ENCODE results near the gene TTBK1. TPM values are rescaled to one million over a fixed set of nuclear protein-coding genes. Genes with fewer than 3 reads are reported as not detected.
A peak's percentile ranks its signal among the peaks of the same experiment; 100 is the strongest.

The TTBK1 gene
- total RNA-seq, 2 donors from 2014 or later = 0.48 to 1.0 TPM

GRCh38 chr6:43275801-43276576 lies 32.7 kb downstream of the TTBK1 start:
- H3K4me1 ChIP-seq = peaks cover 18% of the 10 kb centered on the region

DNA sequence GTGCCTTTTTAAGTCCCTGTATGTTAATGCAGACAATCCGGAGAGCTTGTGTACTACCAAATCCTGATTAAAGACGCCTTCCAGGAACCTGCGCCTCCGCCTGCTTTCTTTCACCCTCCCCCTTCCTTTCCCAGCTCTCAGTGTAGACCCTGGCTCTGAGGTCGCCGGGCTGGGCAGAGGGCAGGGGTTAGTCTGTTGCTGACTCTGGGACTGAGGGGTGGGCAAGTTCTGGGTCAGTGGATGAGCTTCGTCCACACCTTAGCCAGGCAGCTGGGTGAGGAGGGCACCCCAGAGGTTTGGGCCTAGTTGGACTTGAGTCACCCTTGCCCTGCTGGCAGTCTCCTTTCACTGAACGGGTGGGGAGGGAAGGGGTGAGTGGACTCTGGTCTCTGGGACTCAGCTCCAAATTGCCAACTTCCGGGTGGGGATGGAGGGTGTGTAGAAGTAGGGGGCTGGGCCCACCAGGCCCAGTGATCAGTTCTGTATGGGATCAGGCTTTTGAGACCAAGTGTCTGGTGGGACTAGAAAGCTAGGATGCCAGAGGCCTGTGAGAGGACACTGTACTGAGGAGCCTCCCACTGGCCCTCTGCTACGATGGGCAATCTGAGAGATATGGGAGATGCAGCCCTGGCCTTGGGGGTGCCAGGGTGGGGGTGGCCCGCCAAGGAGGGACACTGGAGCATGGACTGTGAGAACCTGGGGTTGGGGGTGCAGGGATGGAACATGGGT lies 33.5 kb downstream of the TTBK1 start:
- H3K27me3 ChIP-seq = no peaks in the 10 kb centered on the region
- intact Hi-C loops (cut with DNase I) = no loop called here
- TF ChIP-seq, protein P1, sequence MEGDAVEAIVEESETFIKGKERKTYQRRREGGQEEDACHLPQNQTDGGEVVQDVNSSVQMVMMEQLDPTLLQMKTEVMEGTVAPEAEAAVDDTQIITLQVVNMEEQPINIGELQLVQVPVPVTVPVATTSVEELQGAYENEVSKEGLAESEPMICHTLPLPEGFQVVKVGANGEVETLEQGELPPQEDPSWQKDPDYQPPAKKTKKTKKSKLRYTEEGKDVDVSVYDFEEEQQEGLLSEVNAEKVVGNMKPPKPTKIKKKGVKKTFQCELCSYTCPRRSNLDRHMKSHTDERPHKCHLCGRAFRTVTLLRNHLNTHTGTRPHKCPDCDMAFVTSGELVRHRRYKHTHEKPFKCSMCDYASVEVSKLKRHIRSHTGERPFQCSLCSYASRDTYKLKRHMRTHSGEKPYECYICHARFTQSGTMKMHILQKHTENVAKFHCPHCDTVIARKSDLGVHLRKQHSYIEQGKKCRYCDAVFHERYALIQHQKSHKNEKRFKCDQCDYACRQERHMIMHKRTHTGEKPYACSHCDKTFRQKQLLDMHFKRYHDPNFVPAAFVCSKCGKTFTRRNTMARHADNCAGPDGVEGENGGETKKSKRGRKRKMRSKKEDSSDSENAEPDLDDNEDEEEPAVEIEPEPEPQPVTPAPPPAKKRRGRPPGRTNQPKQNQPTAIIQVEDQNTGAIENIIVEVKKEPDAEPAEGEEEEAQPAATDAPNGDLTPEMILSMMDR (IDR thresholded peaks at IDR 0.05) = no peak
- H3K4me3 ChIP-seq = peak overlapping the region; percentile 36
- H3K27ac ChIP-seq = peak overlapping the region; percentile 88
- DNase-seq = peak; percentile 86
- H3K36me3 ChIP-seq = no peaks in the 10 kb centered on the region
- no peaks in the 10 kb centered on the region for H3K9me3 ChIP-seq
- peak overlapping the region; percentile 62 to 75 for H3K9ac ChIP-seq (ENCODE audit: low read depth in 2 of 2, low read length in 2 of 2)
- H3K4me1 ChIP-seq = peaks cover 18% of the 10 kb centered on the region

More at GRCh38 chr6:43275801-43276576, 32.7 kb downstream of the TTBK1 start:
- Histone ChIP-seq H3K9me3 (no peaks in the 10 kb centered on the region), H3K27me3 (no peaks in the 10 kb centered on the region), H3K36me3 (no peaks in the 10 kb centered on the region), H3K4me3 (peak overlapping the region; percentile 36), H3K27ac (peak overlapping the region; percentile 88), H3K9ac (ENCODE audit: low read depth in 2 of 2, low read length in 2 of 2) (peak overlapping the region; percentile 62 to 75)
- DNase-seq = no peak
- intact Hi-C loops (cut with DNase I) = no loop called here
- TF ChIP-seq, protein P1 (IDR thresholded peaks at IDR 0.05) = no peak

DNA sequence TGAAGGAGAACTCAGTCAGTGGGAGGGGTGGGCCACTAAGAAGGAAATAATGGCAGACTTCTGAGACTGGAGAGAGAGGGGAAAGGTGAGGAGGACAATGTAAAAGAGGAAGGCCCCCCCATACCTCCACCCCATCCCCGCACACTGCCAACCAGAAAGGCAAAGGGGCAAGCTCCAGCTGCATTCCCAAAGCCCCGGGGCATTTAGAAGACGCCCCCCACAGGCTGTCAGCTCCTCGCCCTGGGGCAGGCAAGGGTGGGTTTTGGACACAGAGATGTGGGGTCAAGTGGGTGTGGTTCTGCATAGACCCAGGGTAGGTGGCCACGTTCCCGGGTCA lies 34.0 kb downstream of the TTBK1 start:
- no peaks in the 10 kb centered on the region for H3K36me3 ChIP-seq
- peaks cover 18% of the 10 kb centered on the region for H3K4me1 ChIP-seq
- TF ChIP-seq, protein P1 (IDR thresholded peaks at IDR 0.05) = no peak
- DNase-seq = no peak
- no peak overlapping the region for H3K4me3 ChIP-seq
- peak overlapping the region; percentile 12 to 75 for H3K9ac ChIP-seq (ENCODE audit: low read depth in 2 of 2, low read length in 2 of 2)
- H3K27me3 ChIP-seq = no peaks in the 10 kb centered on the region
- intact Hi-C loops (cut with DNase I) = no loop called here
- no peaks in the 10 kb centered on the region for H3K9me3 ChIP-seq
- H3K27ac ChIP-seq = peak overlapping the region; percentile 88

GRCh38 chr6:43277643-43278523 lies 34.6 kb downstream of the TTBK1 start:
- TF ChIP-seq, protein P1 (IDR thresholded peaks at IDR 0.05) = no peak
- peak; percentile 88 for DNase-seq
- H3K9ac ChIP-seq (ENCODE audit: low read depth in 2 of 2, low read length in 2 of 2) = peak overlapping the region; percentile 30 to 75
- H3K4me3 ChIP-seq = no peak overlapping the region
- H3K36me3 ChIP-seq = no peaks in the 10 kb centered on the region
- no peaks in the 10 kb centered on the region for H3K9me3 ChIP-seq
- intact Hi-C loops (cut with DNase I) = no loop called here
- H3K27me3 ChIP-seq = no peaks in the 10 kb centered on the region
- peak overlapping the region; percentile 88 for H3K27ac ChIP-seq
- H3K4me1 ChIP-seq = peaks cover 18% of the 10 kb centered on the region

- H3K36me3 ChIP-seq = no peaks in the 10 kb centered on the region
- DNase-seq = peak; percentile 78
- no peaks in the 10 kb centered on the region for H3K9me3 ChIP-seq
- H3K27me3 ChIP-seq = no peaks in the 10 kb centered on the region
- TF ChIP-seq, protein P1 (IDR thresholded peaks at IDR 0.05) = no peak
- H3K27ac ChIP-seq = peak overlapping the region; percentile 88
- no peak overlapping the region for H3K4me3 ChIP-seq
- intact Hi-C loops (cut with DNase I) = no loop called here
- H3K4me1 ChIP-seq = peaks cover 18% of the 10 kb centered on the region
- peak overlapping the region in 1 of 2 donors; percentile 75 for H3K9ac ChIP-seq (ENCODE audit: low read depth in 2 of 2, low read length in 2 of 2)
These were observed 35.3 kb downstream of the TTBK1 start for GRCh38 chr6:43278524-43279078.

All from colonic mucosa (tissue), 4 donors.